ENCODE data around the gene FZR1. TPM values are rescaled to one million over a fixed set of nuclear protein-coding genes. Genes with fewer than 3 reads are reported as not detected.
"Not testable (repeated sequence)": the region's sequence is repeated elsewhere in the genome, so short reads cannot be mapped to it uniquely, and the experiment has no call there.

Gene FZR1
- total RNA-seq, 2 donors from 2014 or later, result 29.6 to 33.8 TPM

DNA sequence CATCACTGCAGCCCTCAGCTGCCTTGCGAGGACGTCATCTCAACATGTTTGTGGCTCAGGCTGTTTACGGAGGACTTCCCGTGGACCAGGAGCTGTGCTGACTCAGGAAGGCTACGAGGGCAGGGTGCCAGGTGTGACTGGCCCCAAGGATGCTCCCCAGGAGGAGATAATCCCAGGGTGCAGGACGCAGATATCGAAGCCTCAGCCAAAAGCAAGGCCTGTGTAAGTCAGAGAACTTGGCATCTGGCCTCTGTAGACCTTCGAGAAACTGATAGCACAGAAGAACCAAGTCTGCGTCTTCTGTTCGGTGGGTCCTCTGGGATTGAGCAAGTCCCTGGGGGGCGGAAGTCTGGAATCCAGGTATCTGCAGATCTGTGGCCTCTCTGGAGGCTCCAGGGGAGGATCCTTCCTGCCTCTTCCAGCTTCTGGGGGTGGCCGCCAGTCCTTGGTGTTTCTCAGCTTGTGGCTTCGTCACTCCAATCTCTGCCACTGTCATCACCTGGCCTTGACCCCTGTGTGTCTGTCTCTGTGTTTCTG is 3.0 kb upstream of the FZR1 start:
- DNase-seq (ENCODE audit: low spot score) (no peak), ATAC-seq (ENCODE audit: insufficient number of reproducible peaks, low FRiP score, low read depth) (no peak)
- no peaks in the 10 kb centered on the region for H3K36me3 ChIP-seq
- TF ChIP-seq, protein P1, sequence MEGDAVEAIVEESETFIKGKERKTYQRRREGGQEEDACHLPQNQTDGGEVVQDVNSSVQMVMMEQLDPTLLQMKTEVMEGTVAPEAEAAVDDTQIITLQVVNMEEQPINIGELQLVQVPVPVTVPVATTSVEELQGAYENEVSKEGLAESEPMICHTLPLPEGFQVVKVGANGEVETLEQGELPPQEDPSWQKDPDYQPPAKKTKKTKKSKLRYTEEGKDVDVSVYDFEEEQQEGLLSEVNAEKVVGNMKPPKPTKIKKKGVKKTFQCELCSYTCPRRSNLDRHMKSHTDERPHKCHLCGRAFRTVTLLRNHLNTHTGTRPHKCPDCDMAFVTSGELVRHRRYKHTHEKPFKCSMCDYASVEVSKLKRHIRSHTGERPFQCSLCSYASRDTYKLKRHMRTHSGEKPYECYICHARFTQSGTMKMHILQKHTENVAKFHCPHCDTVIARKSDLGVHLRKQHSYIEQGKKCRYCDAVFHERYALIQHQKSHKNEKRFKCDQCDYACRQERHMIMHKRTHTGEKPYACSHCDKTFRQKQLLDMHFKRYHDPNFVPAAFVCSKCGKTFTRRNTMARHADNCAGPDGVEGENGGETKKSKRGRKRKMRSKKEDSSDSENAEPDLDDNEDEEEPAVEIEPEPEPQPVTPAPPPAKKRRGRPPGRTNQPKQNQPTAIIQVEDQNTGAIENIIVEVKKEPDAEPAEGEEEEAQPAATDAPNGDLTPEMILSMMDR (IDR thresholded peaks at IDR 0.05), result no peak
- H3K9me3 ChIP-seq, result no peaks in the 10 kb centered on the region
- H3K4me3 ChIP-seq, result no peak overlapping the region
- H3K27ac ChIP-seq, result no peak overlapping the region
- no peaks in the 10 kb centered on the region for H3K27me3 ChIP-seq (replicated peaks; ENCODE audit: insufficient read depth)
- peaks cover 13 to 26% of the 10 kb centered on the region in 2 donors for H3K4me1 ChIP-seq (ENCODE audit: control insufficient read depth in 1 of 2, low read depth in 2 of 2)

DNA sequence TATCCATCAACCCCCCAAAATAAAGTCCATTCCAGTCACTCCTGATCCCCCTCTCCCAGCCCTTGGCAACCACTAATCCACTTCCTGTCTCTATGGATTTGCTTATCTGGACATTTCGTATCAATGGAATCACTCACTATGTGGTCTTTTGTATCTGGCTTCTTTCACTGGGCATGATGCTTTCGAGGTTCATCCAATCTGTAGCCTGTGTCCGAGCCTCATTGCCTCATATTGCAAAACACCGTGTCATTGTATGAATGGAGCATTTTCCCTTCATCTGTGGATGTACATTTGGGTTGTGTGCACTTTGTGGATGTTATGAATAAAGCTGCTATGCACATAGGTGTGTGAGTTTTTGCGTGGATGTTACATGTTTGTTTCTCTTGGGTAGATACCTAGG is 1.4 kb upstream of the FZR1 start:
- ATAC-seq (ENCODE audit: insufficient number of reproducible peaks, low FRiP score, low read depth), result no peak
- TF ChIP-seq, protein P1 (IDR thresholded peaks at IDR 0.05), result no peak

DNA sequence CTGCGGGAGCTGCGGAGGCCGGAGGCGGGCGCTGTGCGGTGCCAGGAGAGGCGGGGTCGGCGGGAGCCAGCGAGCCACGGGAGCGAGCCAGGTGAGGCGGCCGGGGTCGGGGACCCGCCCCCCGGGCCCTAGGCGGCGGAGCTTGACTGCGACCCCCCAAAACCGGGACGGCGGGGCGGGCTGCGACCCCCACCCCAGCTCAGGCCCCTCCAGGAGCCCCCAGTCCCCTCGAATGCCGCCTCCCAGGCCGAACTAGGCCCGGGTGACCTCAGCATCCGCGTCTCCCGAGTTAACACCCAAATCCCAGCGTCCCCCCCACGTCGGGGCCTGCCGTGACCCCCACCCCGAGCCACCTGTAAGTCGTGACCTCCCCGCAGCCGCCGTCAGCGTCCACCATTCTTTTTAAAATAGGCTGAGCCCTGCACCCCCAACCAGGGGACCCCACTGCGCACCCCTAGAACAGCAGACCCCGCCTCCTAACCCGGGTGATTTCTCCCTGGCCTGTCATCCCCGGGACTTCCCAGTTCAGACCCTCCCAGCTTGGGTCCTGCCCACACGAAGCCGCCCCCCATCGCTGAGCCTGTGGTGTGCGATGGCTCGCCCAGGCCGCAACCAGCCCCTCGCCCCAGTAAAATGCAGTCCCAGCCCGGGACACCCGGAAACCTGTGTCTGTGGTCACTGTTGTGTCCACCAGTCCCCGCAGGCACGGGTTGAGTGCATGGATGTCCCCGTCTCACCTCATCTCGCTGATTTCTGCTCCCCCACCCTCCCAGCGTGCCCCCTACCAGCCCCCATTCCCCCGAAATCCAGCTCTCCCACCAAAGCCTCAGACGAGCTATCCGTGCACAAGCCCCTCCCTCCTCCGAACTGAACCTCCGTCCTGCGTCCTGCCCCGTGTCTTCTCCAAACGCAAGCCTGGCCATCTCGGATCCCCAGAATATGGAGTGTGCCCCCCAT is 551 bp downstream of the FZR1 start:
- DNase-seq (ENCODE audit: low spot score) (no peak), ATAC-seq (ENCODE audit: insufficient number of reproducible peaks, low FRiP score, low read depth) (no peak)
- TF ChIP-seq, protein P1 (IDR thresholded peaks at IDR 0.05), result no peak
- H3K9me3 ChIP-seq, result no peaks in the 10 kb centered on the region
- H3K27me3 ChIP-seq (replicated peaks; ENCODE audit: insufficient read depth), result no peaks in the 10 kb centered on the region
- peaks cover 3 to 15% of the 10 kb centered on the region in 2 donors for H3K4me1 ChIP-seq (ENCODE audit: control insufficient read depth in 1 of 2, low read depth in 2 of 2)
- H3K36me3 ChIP-seq, result peaks cover 11% of the 10 kb centered on the region
- H3K4me3 ChIP-seq, result peak overlapping the region; percentile 91
- peak overlapping the region; percentile 48 to 68 for H3K27ac ChIP-seq

More for the DNA sequence above, 1.4 kb upstream of the FZR1 start:
- Histone ChIP-seq H3K27me3 (replicated peaks; ENCODE audit: insufficient read depth) (no peaks in the 10 kb centered on the region), H3K36me3 (peaks cover 4% of the 10 kb centered on the region), H3K4me1 (ENCODE audit: control insufficient read depth in 1 of 2, low read depth in 2 of 2) (peaks cover 6 to 19% of the 10 kb centered on the region in 2 donors), H3K9me3 (no peaks in the 10 kb centered on the region), H3K27ac (no peak overlapping the region), H3K4me3 (no peak overlapping the region)
- no peak for DNase-seq (ENCODE audit: low spot score)

DNA sequence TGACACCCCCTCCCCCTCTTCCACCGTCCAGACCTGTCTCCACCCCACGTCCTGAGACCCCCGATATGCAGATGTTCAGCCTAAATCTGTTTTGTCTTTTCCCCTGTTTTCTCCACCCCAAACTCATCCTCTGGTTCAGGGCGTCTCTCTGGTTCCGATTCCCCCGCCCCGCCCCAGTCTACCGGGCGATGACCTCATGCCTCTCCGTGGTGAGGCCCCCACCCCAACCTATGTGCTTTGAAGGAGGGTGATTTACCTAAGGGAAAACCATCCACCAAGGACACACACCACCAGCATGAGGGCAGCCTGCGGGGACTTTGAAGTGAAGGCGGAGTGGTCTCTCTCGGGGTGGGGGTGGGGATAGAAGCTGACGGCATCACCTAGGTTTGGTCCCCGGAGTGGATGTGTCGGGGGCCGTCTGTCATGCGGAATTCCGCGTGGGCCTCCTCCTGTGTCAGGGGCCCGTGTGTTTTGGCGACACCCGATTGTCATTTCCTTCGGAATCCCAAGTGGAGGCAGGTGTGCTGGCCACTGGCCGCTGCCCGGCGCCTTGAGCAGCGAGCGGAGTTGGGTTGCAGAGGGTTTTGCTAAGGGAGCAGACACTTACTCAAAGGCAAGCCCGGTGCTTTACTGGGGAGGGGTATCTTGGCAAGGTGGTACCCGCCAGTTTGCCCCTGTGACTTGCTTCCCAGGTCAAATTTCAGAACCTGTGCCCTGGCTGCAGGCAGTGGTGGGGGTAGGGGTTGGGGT is 1.4 kb downstream of the FZR1 start:
- Histone ChIP-seq H3K9me3 (no peaks in the 10 kb centered on the region), H3K4me3 (peak overlapping the region; percentile 91), H3K36me3 (peaks cover 11% of the 10 kb centered on the region), H3K4me1 (ENCODE audit: control insufficient read depth in 1 of 2, low read depth in 2 of 2) (peaks cover 3 to 24% of the 10 kb centered on the region in 2 donors), H3K27me3 (replicated peaks; ENCODE audit: insufficient read depth) (no peaks in the 10 kb centered on the region), H3K27ac (no peak overlapping the region)
- TF ChIP-seq, protein P1 (IDR thresholded peaks at IDR 0.05), result no peak
- no peak for DNase-seq (ENCODE audit: low spot score)
- no peak for ATAC-seq (ENCODE audit: insufficient number of reproducible peaks, low FRiP score, low read depth)

DNA sequence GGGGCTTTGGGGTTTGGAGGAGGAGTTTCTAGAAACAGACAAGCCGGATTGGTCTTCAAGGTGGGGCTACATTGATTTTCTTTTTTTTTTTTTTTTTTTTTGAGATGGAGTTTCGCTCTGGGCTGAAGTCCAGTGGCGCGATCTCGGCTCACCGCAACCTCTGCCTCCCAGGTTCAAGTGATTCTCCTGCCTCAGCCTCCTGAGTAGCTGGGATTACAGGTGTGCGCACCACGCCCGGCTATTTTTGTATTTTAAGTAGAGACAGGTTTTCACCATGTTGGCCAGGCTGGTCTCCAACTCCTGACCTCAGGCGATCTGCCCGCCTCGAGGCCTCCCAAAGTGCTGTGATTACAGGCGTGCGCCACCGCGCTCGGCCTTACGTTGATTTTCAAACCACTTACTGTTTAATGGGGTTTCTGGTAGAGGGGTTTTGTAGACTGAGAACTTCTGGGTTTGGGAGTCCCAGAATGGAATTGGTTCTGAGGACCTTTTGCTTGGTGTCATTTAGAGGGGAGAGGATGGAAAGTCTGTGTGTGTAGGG is 2.1 kb downstream of the FZR1 start:
- H3K27ac ChIP-seq; H3K9me3 ChIP-seq; DNase-seq (ENCODE audit: low spot score); ATAC-seq (ENCODE audit: insufficient number of reproducible peaks, low FRiP score, low read depth); H3K27me3 ChIP-seq (replicated peaks; ENCODE audit: insufficient read depth): not testable (repeated sequence)
- Histone ChIP-seq H3K36me3 (peaks cover 11% of the 10 kb centered on the region), H3K4me3 (peak overlapping the region; percentile 91), H3K4me1 (ENCODE audit: control insufficient read depth in 1 of 2, low read depth in 2 of 2) (peaks cover 3 to 27% of the 10 kb centered on the region in 2 donors)
